ENCODE data around the gene HIRA. TPM values are rescaled to one million over a fixed set of nuclear protein-coding genes. Genes with fewer than 3 reads are reported as not detected.

The HIRA gene
- total RNA-seq, 2 experiments from 2014 or later: 45.0 to 51.2 TPM

DNA sequence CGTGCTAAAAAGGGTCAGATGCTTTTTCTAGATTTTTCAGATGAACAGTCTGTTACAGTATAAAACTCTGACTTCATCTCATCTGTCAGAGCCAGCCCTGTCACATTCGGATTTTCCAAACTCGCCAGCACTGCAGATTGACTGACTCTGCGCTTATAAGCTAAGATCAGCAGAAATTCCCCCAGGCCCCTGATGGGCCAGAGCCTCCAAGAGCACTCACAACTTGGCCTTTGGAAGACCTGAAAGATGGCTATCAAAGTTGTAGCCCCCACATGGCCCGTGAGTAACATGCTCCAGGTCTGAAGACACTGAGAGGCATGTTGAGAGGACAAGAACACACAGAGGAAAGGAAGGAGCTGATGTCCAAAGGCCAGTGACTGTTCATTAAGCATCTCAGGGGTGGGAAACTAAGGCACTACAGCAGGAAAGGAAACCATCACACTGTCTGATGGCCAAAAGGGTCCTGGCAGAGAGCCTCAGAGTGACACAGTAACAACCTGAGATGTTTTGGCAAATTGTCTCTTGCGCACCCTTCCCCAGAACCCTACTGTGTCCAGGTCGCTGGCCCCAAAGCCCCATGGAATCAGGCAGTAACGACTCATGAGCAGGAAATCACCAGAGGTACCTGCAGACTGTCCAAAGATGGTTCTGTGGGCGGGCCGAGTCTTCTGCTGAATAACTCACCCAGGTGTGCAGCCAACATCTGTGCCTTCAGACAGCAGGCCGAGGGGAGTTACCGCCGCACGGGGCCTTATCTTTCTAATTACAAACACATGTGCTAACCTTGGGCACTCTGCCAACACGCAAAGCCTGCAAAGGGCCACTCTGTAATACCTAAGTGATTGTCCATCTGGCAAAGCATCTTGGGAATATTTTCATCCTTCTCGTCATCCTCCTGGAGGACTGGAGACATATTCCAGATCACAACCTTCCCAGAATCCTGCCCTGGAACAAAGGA is 23.6 kb downstream of the HIRA start:
- H3K9me3 Mint-ChIP-seq: no peaks in the 10 kb centered on the region
- POLR2A ChIA-PET: no interaction called here
- no peak for DNase-seq
- H3K27me3 Mint-ChIP-seq: no peaks in the 10 kb centered on the region
- H3K4me1 Mint-ChIP-seq: peaks cover 8% of the 10 kb centered on the region
- H3K4me3 Mint-ChIP-seq: no peak overlapping the region
- CTCF ChIA-PET: interaction anchor here (1.0 kb wide), 1 partner anchor 15 kb away, joined by 3 read pairs; no protein-coding TSS in a partner anchor
- peaks cover 37% of the 10 kb centered on the region for H3K36me3 Mint-ChIP-seq (ENCODE audit: low read depth)
- H3K27ac Mint-ChIP-seq: no peak overlapping the region

DNA sequence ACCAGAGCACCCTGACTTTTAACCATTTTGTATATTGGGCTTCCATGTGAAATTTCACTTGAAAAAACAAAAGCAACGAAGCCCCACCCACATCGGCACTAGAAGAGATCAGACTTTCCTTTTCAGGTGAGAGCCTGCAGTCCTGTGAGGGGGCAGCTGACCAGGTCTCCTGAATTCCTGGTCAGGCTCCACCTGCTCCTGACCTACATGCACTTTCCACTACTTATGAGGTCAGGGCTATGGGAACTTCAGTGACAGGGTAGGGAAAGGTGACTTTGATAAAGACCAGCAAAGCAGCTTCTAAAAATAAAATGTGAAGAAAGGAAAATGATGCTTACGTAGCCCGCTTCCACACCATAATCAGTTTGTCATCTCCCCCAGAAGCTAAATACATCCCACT is 24.7 kb downstream of the HIRA start:
- H3K4me3 Mint-ChIP-seq: no peak overlapping the region
- no peak for DNase-seq
- H3K27me3 Mint-ChIP-seq: no peaks in the 10 kb centered on the region
- POLR2A ChIA-PET: no interaction called here
- peaks cover under 1% of the 10 kb centered on the region for H3K4me1 Mint-ChIP-seq
- CTCF ChIA-PET: no interaction called here
- no peaks in the 10 kb centered on the region for H3K9me3 Mint-ChIP-seq
- peaks cover 31% of the 10 kb centered on the region for H3K36me3 Mint-ChIP-seq (ENCODE audit: low read depth)
- no peak overlapping the region for H3K27ac Mint-ChIP-seq

GRCh38 chr22:19406281-19406811 is 25.2 kb downstream of the HIRA start:
- H3K4me3 Mint-ChIP-seq: no peak overlapping the region
- no peaks in the 10 kb centered on the region for H3K4me1 Mint-ChIP-seq
- H3K27me3 Mint-ChIP-seq: no peaks in the 10 kb centered on the region
- ChIA-PET POLR2A (no interaction called here), CTCF (interaction anchor here (0.9 kb wide), 1 partner anchor 9 kb away, joined by 3 read pairs; no protein-coding TSS in a partner anchor)
- H3K36me3 Mint-ChIP-seq (ENCODE audit: low read depth): peaks cover 34% of the 10 kb centered on the region
- peak; percentile 16 for DNase-seq
- H3K9me3 Mint-ChIP-seq: no peaks in the 10 kb centered on the region
- H3K27ac Mint-ChIP-seq: peak overlapping the region; percentile 3

GRCh38 chr22:19405652-19406051 is 25.9 kb downstream of the HIRA start:
- Mint-ChIP-seq H3K9me3 (no peaks in the 10 kb centered on the region), H3K36me3 (ENCODE audit: low read depth) (peaks cover 40% of the 10 kb centered on the region), H3K27ac (no peak overlapping the region), H3K4me3 (no peak overlapping the region), H3K27me3 (no peaks in the 10 kb centered on the region), H3K4me1 (no peaks in the 10 kb centered on the region)
- ChIA-PET CTCF (interaction anchor here (0.5 to 0.9 kb wide), 2 partner anchors 9 to 55 kb away, joined by 3 read pairs; no protein-coding TSS in a partner anchor), POLR2A (no interaction called here)
- DNase-seq: no peak

DNA sequence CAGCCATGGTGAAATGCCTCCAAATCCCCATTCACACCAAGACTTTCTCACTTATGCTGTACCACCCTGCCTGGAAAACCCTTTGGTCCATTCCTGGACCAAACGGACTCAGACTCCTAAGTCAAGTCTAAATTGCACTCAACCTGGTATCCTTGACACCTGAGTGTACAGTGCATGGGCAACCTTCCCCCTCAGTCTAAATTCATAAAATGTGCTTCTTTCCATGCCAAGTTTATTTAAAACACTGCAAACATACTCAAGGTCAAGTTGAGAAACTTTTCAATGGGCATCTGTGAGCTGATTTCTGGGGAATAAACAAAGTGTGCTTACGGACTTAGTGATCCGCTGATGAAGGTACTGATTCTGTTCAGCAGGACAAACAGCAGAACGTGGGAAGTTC is 26.4 kb downstream of the HIRA start:
- Mint-ChIP-seq H3K27ac (no peak overlapping the region), H3K9me3 (no peaks in the 10 kb centered on the region), H3K4me1 (no peaks in the 10 kb centered on the region), H3K4me3 (no peak overlapping the region), H3K36me3 (ENCODE audit: low read depth) (peaks cover 38% of the 10 kb centered on the region), H3K27me3 (no peaks in the 10 kb centered on the region)
- CTCF ChIA-PET: interaction anchor here (0.5 kb wide), 1 partner anchor 56 kb away, joined by 3 read pairs; no protein-coding TSS in a partner anchor
- DNase-seq: no peak
- POLR2A ChIA-PET: no interaction called here

GRCh38 chr22:19404676-19405075 is 26.9 kb downstream of the HIRA start:
- H3K36me3 Mint-ChIP-seq (ENCODE audit: low read depth): peaks cover 34% of the 10 kb centered on the region
- no peaks in the 10 kb centered on the region for H3K9me3 Mint-ChIP-seq
- ChIA-PET CTCF (no interaction called here), POLR2A (no interaction called here)
- H3K27me3 Mint-ChIP-seq: no peaks in the 10 kb centered on the region
- no peaks in the 10 kb centered on the region for H3K4me1 Mint-ChIP-seq
- no peak for DNase-seq
- no peak overlapping the region for H3K4me3 Mint-ChIP-seq
- peak overlapping the region; percentile 6 for H3K27ac Mint-ChIP-seq

DNA sequence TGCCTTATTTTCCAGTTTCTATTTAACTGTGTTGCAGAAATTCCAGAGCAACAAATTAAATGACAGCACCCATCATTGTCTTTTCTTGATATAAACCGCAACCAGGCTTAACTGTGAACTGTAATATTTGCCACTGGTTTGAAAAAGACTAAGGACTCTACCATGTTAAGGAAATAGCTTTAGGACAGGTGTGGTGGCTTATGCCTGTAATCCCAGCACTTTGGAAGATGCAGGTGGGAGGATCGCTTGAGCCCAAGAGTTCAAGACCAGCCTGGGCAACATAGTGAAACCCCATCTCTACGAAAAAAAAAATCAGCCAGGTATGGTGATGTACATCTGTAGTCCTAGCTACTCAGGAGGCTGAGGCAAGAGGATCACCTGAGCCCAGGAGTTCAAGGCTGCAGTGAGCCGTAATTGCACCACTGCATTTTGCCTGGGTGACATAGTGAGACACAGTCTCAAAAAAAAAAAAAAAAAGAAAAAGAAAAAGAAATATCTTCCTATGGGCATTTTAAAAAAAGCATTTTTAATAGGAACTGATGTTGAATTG is 28.8 kb downstream of the HIRA start:
- H3K4me3 Mint-ChIP-seq: no peak overlapping the region
- H3K36me3 Mint-ChIP-seq (ENCODE audit: low read depth): peaks cover 37% of the 10 kb centered on the region
- H3K27me3 Mint-ChIP-seq: no peaks in the 10 kb centered on the region
- no peaks in the 10 kb centered on the region for H3K9me3 Mint-ChIP-seq
- CTCF ChIA-PET: interaction anchor here (0.6 to 1.3 kb wide), 3 partner anchors 9 to 507 kb away, joined by 3 read pairs; no protein-coding TSS in a partner anchor
- POLR2A ChIA-PET: interaction anchor here (0.6 kb wide), 1 partner anchor 10 kb away, joined by 3 read pairs; no protein-coding TSS in a partner anchor
- H3K27ac Mint-ChIP-seq: no peak overlapping the region
- DNase-seq: no peak
- H3K4me1 Mint-ChIP-seq: peaks cover 6% of the 10 kb centered on the region

- Mint-ChIP-seq H3K4me1 (peaks cover 6% of the 10 kb centered on the region), H3K36me3 (ENCODE audit: low read depth) (peaks cover 37% of the 10 kb centered on the region), H3K9me3 (no peaks in the 10 kb centered on the region), H3K27ac (no peak overlapping the region), H3K4me3 (no peak overlapping the region), H3K27me3 (no peaks in the 10 kb centered on the region)
- ChIA-PET POLR2A (no interaction called here), CTCF (no interaction called here)
- no peak for DNase-seq
These were observed 30.1 kb downstream of the HIRA start for GRCh38 chr22:19401483-19401882.

DNA sequence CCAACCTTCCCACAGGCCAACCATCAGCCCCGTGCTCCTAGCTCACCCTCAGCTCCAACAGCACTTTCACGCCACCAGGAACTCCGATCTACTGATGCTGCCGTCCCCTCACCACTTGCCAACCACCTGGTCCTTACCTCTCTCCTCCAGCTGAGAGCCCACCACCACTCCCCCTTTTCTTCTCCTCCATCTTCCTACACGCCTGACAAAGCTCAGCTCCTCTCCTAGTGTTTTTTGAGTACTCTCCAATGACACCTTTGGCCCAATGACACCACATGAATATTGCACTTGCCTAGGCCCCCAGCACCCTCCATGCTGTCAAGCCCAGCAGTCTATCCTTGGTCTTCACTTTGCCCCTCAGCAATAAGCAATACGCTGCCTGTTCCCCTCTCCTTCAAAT is 30.7 kb downstream of the HIRA start:
- H3K36me3 Mint-ChIP-seq (ENCODE audit: low read depth): peaks cover 35% of the 10 kb centered on the region
- POLR2A ChIA-PET: no interaction called here
- peaks cover 6% of the 10 kb centered on the region for H3K4me1 Mint-ChIP-seq
- no peak overlapping the region for H3K27ac Mint-ChIP-seq
- CTCF ChIA-PET: no interaction called here
- no peak overlapping the region for H3K4me3 Mint-ChIP-seq
- no peaks in the 10 kb centered on the region for H3K27me3 Mint-ChIP-seq
- DNase-seq: no peak
- H3K9me3 Mint-ChIP-seq: no peaks in the 10 kb centered on the region

DNA sequence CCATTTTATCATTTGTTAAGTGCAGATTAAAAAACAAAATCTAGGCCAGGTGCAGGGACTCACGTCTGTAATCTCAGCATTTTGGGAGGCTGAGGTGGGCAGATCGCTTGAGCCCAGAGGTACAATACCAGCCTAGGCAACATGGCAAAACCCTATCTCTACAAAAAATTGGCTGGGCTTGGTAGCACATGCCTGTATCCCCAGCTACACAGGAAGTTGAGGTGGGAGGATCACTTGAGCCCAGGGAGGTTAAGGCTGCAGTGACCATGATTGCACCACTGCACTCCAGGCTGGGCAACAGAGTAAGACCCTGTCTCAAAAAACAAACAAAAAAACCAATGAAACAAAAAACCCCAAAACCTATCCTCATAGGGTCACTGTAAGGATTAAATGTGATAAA is 32.9 kb downstream of the HIRA start:
- H3K4me3 Mint-ChIP-seq: no peak overlapping the region
- ChIA-PET POLR2A (no interaction called here), CTCF (interaction anchor here (0.6 to 0.7 kb wide), 3 partner anchors 21 to 560 kb away, joined by 3 read pairs; no protein-coding TSS in a partner anchor)
- H3K4me1 Mint-ChIP-seq: peaks cover 6% of the 10 kb centered on the region
- peak overlapping the region; percentile 47 for H3K27ac Mint-ChIP-seq
- H3K36me3 Mint-ChIP-seq (ENCODE audit: low read depth): peaks cover 40% of the 10 kb centered on the region
- no peaks in the 10 kb centered on the region for H3K9me3 Mint-ChIP-seq
- H3K27me3 Mint-ChIP-seq: no peaks in the 10 kb centered on the region
- no peak for DNase-seq

DNA sequence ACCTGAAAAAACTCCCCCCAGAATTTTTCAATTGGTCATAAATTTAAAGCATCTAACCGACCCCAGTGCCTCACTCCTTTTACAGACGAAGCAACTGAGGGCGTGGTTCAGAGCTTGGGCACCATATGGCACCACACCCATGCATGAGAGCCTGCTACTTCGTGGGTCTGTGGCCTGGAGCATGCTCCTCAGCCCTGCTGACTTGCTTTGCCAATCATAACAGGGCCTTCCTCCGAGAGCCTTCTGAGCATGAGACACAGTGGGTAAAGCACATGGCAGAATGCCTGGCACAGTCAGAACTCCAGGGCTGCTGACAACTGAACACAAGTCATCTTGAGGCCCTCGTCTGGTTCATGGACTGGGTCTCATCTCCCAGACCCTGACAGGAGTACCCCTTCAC is 33.3 kb downstream of the HIRA start:
- no peak for DNase-seq
- no peaks in the 10 kb centered on the region for H3K27me3 Mint-ChIP-seq
- H3K36me3 Mint-ChIP-seq (ENCODE audit: low read depth): peaks cover 41% of the 10 kb centered on the region
- peaks cover 6% of the 10 kb centered on the region for H3K4me1 Mint-ChIP-seq
- peak overlapping the region; percentile 47 for H3K27ac Mint-ChIP-seq
- H3K9me3 Mint-ChIP-seq: no peaks in the 10 kb centered on the region
- POLR2A ChIA-PET: no interaction called here
- CTCF ChIA-PET: interaction anchor here (0.6 kb wide), 1 partner anchor 22 kb away, joined by 3 read pairs; no protein-coding TSS in a partner anchor
- no peak overlapping the region for H3K4me3 Mint-ChIP-seq

- peaks cover 43% of the 10 kb centered on the region for H3K36me3 Mint-ChIP-seq (ENCODE audit: low read depth)
- peaks cover 6% of the 10 kb centered on the region for H3K4me1 Mint-ChIP-seq
- no peaks in the 10 kb centered on the region for H3K9me3 Mint-ChIP-seq
- H3K27ac Mint-ChIP-seq: no peak overlapping the region
- ChIA-PET POLR2A (no interaction called here), CTCF (interaction anchor here (0.9 to 1.4 kb wide), 2 partner anchors 8 to 219 kb away, joined by 3 read pairs; partner anchors contain the start of gene SLC25A1)
- H3K4me3 Mint-ChIP-seq: no peak overlapping the region
- DNase-seq: no peak
- H3K27me3 Mint-ChIP-seq: no peaks in the 10 kb centered on the region
These were observed 33.8 kb downstream of the HIRA start for GRCh38 chr22:19397734-19398104.
